Panc1 (cell line): ENCODE results near the gene EYS. TPM values are rescaled to one million over a fixed set of nuclear protein-coding genes. Genes with fewer than 3 reads are reported as not detected.

ENCODE experiments used
- ATAC-seq: fragments of 200-7000 bp; cut with Tn5 transposase; 2 replicates; pipeline ENCODE4 v1.9.1; 2020; ENCODE audit warnings: mild to moderate bottlenecking, moderate library complexity
- BruUV-seq: library from RNA; stranded (reverse); fragments of 400-500 nt; replicated peaks from 2 replicates; lab custom pipeline; 2021; lab: Mats Ljungman, UMichigan
- CTCF ChIA-PET: fragments of 300-600 bp; sonication (Branson Sonifier 250); formaldehyde crosslinking; loops from one replicate; lab custom pipeline; 2022; ENCODE audit warnings: antibody characterized with exemption; lab: Charles Lee
- POLR2A ChIA-PET: fragments of 300-600 bp; sonication (Branson Sonifier 250); formaldehyde crosslinking; loops from one replicate; lab custom pipeline; 2022; ENCODE audit warnings: antibody characterized with exemption; lab: Charles Lee
- DNase-seq: peaks from one replicate; pipeline ENCODE4 v3.0.0-alpha.2; 2010; ENCODE audit warnings: low read depth, low spot score
- H3K27ac ChIP-seq: 2 replicates; pipeline ENCODE4 v1.5.1; 2011; ENCODE audit warnings: mild to moderate bottlenecking, low read length, inconsistent platforms
- H3K27me3 ChIP-seq: fragments of 200-500 bp; sonication (Bioruptor generic); 2 replicates; pipeline ENCODE4 v1.6.0; 2014; ENCODE audit warnings: low read length, inconsistent platforms; ENCODE audit not compliant: control insufficient read depth, insufficient read depth
- H3K36me3 ChIP-seq: fragments of 200-500 bp; sonication (Bioruptor generic); 2 replicates; pipeline ENCODE4 v1.5.1; 2014; ENCODE audit warnings: inconsistent platforms, mild to moderate bottlenecking, low read length, moderate library complexity; ENCODE audit not compliant: control insufficient read depth, insufficient read depth
- H3K4me1 ChIP-seq: 2 replicates; pipeline ENCODE4 v1.5.1; 2011; ENCODE audit warnings: inconsistent platforms, mild to moderate bottlenecking, low read length, moderate library complexity; ENCODE audit not compliant: control insufficient read depth, insufficient read depth
- H3K4me3 ChIP-seq, 2 experiments: 2 replicates each; pipeline ENCODE4 v1.5.1; 2011 to 2012; ENCODE audit warnings: low read depth in 2 of 2, low read length in 2 of 2, mild to moderate bottlenecking in 2 of 2, inconsistent platforms in 1 of 2, moderate library complexity in 1 of 2
- H3K9me3 ChIP-seq: fragments of 200-500 bp; sonication (Bioruptor generic); 2 replicates; pipeline ENCODE4 v1.5.1; 2014; ENCODE audit warnings: low read depth, mild to moderate bottlenecking, inconsistent platforms, low read length, moderate library complexity; ENCODE audit not compliant: control insufficient read depth, insufficient read depth
- CTCF ChIP-seq: fragments of 450-650 bp; IDR thresholded peaks from 2 replicates; pipeline ENCODE4 v1.5.1; 2017; ENCODE audit warnings: mild to moderate bottlenecking
- POLR2AphosphoS5 ChIP-seq: IDR thresholded peaks from 2 replicates; pipeline ENCODE4 v1.6.1; 2012; ENCODE audit warnings: mild to moderate bottlenecking, low read depth, low read length, moderate library complexity
- REST ChIP-seq, 2 experiments: IDR thresholded peaks; 2 replicates each; pipeline ENCODE4 v1.6.1; 2011 to 2012; ENCODE audit warnings: low read depth in 2 of 2, control low read depth in 1 of 2, low read length in 1 of 2, mild to moderate bottlenecking in 1 of 2, moderate library complexity in 1 of 2; ENCODE audit not compliant: insufficient read depth in 1 of 2
- SIN3A ChIP-seq: IDR thresholded peaks from 2 replicates; pipeline ENCODE4 v1.6.1; 2012; ENCODE audit warnings: low read depth, mild to moderate bottlenecking, low read length, moderate library complexity, borderline replicate concordance; ENCODE audit not compliant: insufficient read depth
- TCF7L2 ChIP-seq: IDR thresholded peaks from 2 replicates; pipeline ENCODE4 v1.6.1; 2011; ENCODE audit warnings: mild to moderate bottlenecking, low read depth, low read length, inconsistent platforms
- in situ Hi-C: cut with HindIII; loops from 2 replicates; pipeline ENCODE4 v1.10.0; 2016; ENCODE audit warnings: low sequenced_read_pairs, low pct_unique_long_range_greater_than_20kb
- intact Hi-C: fragments of 100-400 bp; cut with micrococcal nuclease; formaldehyde crosslinking; loops from one replicate; pipeline ENCODE4 v1.10.0; 2022; ENCODE audit not compliant: unreplicated experiment
- total RNA-seq: library from RNA; stranded (reverse); gene quantifications from one replicate; pipeline ENCODE4 v1.2.1, GENCODE V29; 2021; ENCODE audit not compliant: unreplicated experiment

The EYS gene
- total RNA-seq, 1 experiment from 2014 or later = not detected

GRCh38 chr6:63685446-63686379 is 2021.3 kb downstream of the EYS start:
- CTCF ChIA-PET = no interaction called here
- in situ Hi-C loops = no loop called here
- TSS peak; percentile 52 for BruUV-seq

More at GRCh38 chr6:63685446-63686379, 2021.3 kb downstream of the EYS start:
- Histone ChIP-seq H3K36me3 (peaks cover 14% of the 10 kb centered on the region), H3K27ac (no peak overlapping the region), H3K4me3 (no peak overlapping the region), H3K9me3 (no peaks in the 10 kb centered on the region), H3K27me3 (no peaks in the 10 kb centered on the region), H3K4me1 (no peaks in the 10 kb centered on the region)
- ATAC-seq = no peak
- DNase-seq = no peak
- TF ChIP-seq POLR2AphosphoS5 = no peak
- TF ChIP-seq TCF7L2 = no peak
- TF ChIP-seq REST (IDR thresholded peaks at IDR 0.05; ENCODE audit: insufficient read depth in 1 of 2, low read depth in 2 of 2, low read length in 1 of 2) = no peak
- no peak for TF ChIP-seq SIN3A
- no peak for TF ChIP-seq CTCF
- POLR2A ChIA-PET = no interaction called here
- intact Hi-C loops = no loop called here
